DOHH2 (cell line): ENCODE measurements around the gene TRPM3.

Experiments used
- H3F3A ChIP-seq: fragments of 200-600 bp; sonication (generic), shearing (Covaris generic); 2 replicates; pipeline ENCODE4 v1.6.0; 2016; ENCODE audit warnings: antibody characterized with exemption, mild to moderate bottlenecking; ENCODE audit not compliant: control insufficient read depth, insufficient read depth
- H3K27ac ChIP-seq: fragments of 200-600 bp; sonication (generic); 2 replicates; pipeline ENCODE4 v1.5.1; 2014; ENCODE audit warnings: low read depth, mild to moderate bottlenecking, low read length, moderate library complexity
- H3K27me3 ChIP-seq: fragments of 200-600 bp; sonication (generic); 2 replicates; pipeline ENCODE4 v1.6.1; 2014; ENCODE audit warnings: mild to moderate bottlenecking, low read length, mixed read lengths; ENCODE audit not compliant: control insufficient read depth
- H3K36me3 ChIP-seq: fragments of 200-600 bp; sonication (generic); 2 replicates; pipeline ENCODE4 v1.6.1; 2014; ENCODE audit warnings: mild to moderate bottlenecking, low read length, moderate library complexity, mixed read lengths; ENCODE audit not compliant: control insufficient read depth
- H3K4me1 ChIP-seq: fragments of 200-600 bp; sonication (generic); 2 replicates; pipeline ENCODE4 v1.6.1; 2014; ENCODE audit warnings: mild to moderate bottlenecking, low read length, mixed read lengths; ENCODE audit not compliant: control insufficient read depth
- H3K4me2 ChIP-seq: fragments of 200-600 bp; sonication (generic); 2 replicates; pipeline ENCODE4 v1.6.0; 2014; ENCODE audit warnings: mild to moderate bottlenecking, low read length, moderate library complexity
- H3K4me3 ChIP-seq: fragments of 200-600 bp; sonication (generic); 2 replicates; pipeline ENCODE4 v1.5.1; 2014; ENCODE audit warnings: mild to moderate bottlenecking, low read length, mixed read lengths
- H3K79me2 ChIP-seq: fragments of 200-600 bp; sonication (generic); 2 replicates; pipeline ENCODE4 v1.6.1; 2014; ENCODE audit warnings: mild to moderate bottlenecking, low read length, mixed read lengths; ENCODE audit not compliant: control insufficient read depth
- H3K9me2 ChIP-seq: fragments of 200-600 bp; sonication (generic); replicated peaks from 2 replicates; pipeline ENCODE4 v1.6.1; 2014; ENCODE audit warnings: mild to moderate bottlenecking, low read length, mixed read lengths; ENCODE audit not compliant: control insufficient read depth
- H3K9me3 ChIP-seq: fragments of 200-600 bp; sonication (generic); 2 replicates; pipeline ENCODE4 v1.6.1; 2014; ENCODE audit warnings: antibody characterized with exemption, low read length, mixed read lengths; ENCODE audit not compliant: control insufficient read depth, insufficient read depth
- H4K20me1 ChIP-seq: fragments of 200-600 bp; sonication (generic); 2 replicates; pipeline ENCODE4 v1.6.0; 2014; ENCODE audit warnings: low read depth, mild to moderate bottlenecking, antibody characterized with exemption, low read length, moderate library complexity; ENCODE audit not compliant: control insufficient read depth, insufficient read depth
- CTCF ChIP-seq: fragments of 200-600 bp; sonication (generic); IDR thresholded peaks from one replicate; pipeline ENCODE4 v1.5.1; 2014; ENCODE audit warnings: antibody characterized with exemption, mild to moderate bottlenecking, low read depth, low read length; ENCODE audit not compliant: poor library complexity, severe bottlenecking
- EZH2phosphoT487 ChIP-seq: fragments of 200-600 bp; sonication (generic); IDR thresholded peaks from 2 replicates; pipeline ENCODE4 v1.6.1; 2017; ENCODE audit warnings: borderline replicate concordance, mild to moderate bottlenecking, antibody characterized with exemption, low read length, moderate library complexity, mixed read lengths

Gene TRPM3

GRCh38 chr9:70534471-70534870 lies 587.0 kb downstream of the TRPM3 start:
- Histone ChIP-seq H3F3A (no peaks in the 10 kb centered on the region), H3K4me2 (no peak overlapping the region), H3K4me3 (no peak overlapping the region), H3K79me2 (no peaks in the 10 kb centered on the region), H3K4me1 (no peaks in the 10 kb centered on the region), H3K27me3 (no peaks in the 10 kb centered on the region; the same call in 1 of the 2 replicates), H3K36me3 (no peaks in the 10 kb centered on the region), H3K27ac (no peak overlapping the region), H3K9me3 (no peaks in the 10 kb centered on the region), H3K9me2 (no peaks in the 10 kb centered on the region), H4K20me1 (no peaks in the 10 kb centered on the region)
- TF ChIP-seq EZH2phosphoT487: no peak
- no peak for TF ChIP-seq CTCF

GRCh38 chr9:70534061-70534460 lies 587.4 kb downstream of the TRPM3 start:
- no peaks in the 10 kb centered on the region for H3K4me1 ChIP-seq
- no peak overlapping the region for H3K4me2 ChIP-seq
- H3K9me2 ChIP-seq: no peaks in the 10 kb centered on the region
- no peaks in the 10 kb centered on the region for H3K79me2 ChIP-seq
- H3F3A ChIP-seq: no peaks in the 10 kb centered on the region
- H4K20me1 ChIP-seq: no peaks in the 10 kb centered on the region
- H3K4me3 ChIP-seq: no peak overlapping the region
- H3K36me3 ChIP-seq: no peaks in the 10 kb centered on the region
- TF ChIP-seq CTCF (no peak), EZH2phosphoT487 (no peak)
- H3K27me3 ChIP-seq: no peaks in the 10 kb centered on the region; the same call in 1 of the 2 replicates
- no peaks in the 10 kb centered on the region for H3K9me3 ChIP-seq
- no peak overlapping the region for H3K27ac ChIP-seq

- TF ChIP-seq EZH2phosphoT487 (no peak), CTCF (no peak)
- Histone ChIP-seq H3K4me3 (no peak overlapping the region), H3K79me2 (no peaks in the 10 kb centered on the region), H3K36me3 (no peaks in the 10 kb centered on the region), H3K4me1 (no peaks in the 10 kb centered on the region), H3K9me3 (no peaks in the 10 kb centered on the region), H3K27me3 (no peaks in the 10 kb centered on the region; the same call in 1 of the 2 replicates), H3K4me2 (no peak overlapping the region), H3F3A (no peaks in the 10 kb centered on the region), H4K20me1 (no peaks in the 10 kb centered on the region), H3K9me2 (no peaks in the 10 kb centered on the region), H3K27ac (no peak overlapping the region)
Measured at GRCh38 chr9:70533492-70533891, 587.9 kb downstream of the TRPM3 start.
